ENCODE results near the gene ETFRF1. TPM values are rescaled to one million over a fixed set of nuclear protein-coding genes. Genes with fewer than 3 reads are reported as not detected.

Gene ETFRF1, protein sequence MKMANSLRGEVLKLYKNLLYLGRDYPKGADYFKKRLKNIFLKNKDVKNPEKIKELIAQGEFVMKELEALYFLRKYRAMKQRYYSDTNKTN
- total RNA-seq, result 10 to 100 TPM; 38.0 to 63.5 (median 49.4) TPM
- polyA plus RNA-seq, result 10 to 100 TPM; 13.5 to 30.0 (median 18.5) TPM

DNA sequence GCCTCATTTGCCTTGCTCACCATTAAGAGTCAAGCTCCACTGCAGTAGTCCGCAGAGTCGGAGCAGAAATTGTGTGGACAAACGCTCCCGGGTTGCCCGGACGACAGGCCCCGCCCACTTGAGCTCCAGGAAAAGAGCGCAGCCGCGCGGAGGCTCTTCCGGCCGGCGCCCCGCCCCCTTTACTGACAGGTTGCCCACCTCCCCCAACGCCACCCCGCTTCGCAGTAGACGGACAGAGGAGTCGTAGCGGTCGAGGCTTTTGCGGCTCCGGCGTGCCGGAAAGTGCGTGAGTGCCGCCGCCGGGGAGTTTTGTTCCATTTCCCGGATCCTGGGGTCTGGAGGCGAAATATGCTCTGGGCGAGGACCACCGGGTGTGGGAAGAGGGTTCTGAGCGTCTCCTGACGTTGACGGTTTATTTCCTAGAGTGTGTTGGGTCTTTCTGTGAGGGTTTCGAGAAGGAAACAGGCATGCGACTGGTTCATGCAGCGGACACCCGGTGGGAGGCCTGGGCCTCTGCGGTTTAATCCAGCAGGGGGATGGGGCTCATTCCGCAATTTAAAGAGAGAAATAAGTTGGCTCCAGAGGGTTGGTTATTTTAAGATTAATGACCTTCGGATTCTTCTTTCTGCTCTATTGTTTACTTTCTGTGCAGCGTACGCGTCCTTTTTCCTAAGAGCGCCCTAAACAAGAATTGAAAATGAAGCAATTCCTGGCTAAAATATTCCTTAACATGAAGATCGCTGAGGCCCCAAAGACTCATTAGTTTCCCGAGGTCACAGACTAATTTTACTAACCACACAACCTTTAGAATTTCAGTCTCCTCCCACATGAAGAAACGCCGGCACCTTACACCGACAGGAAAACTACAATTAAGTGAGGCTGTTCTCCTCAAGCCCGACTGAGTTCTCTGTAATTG is at the start of gene ETFRF1, which contains the start of gene DNAI7:
ETFRF1 (plus strand) TSS at position 182 of the 916 bp plus-strand sequence. CDS start 8,720 bp downstream, outside the sequence.
DNAI7 (minus strand) TSS at position 105 of the 916 bp plus-strand sequence; CDS start at position 23, 82 bp downstream.
- no peaks in the 10 kb centered on the region for H3K36me3 ChIP-seq
- peaks cover 0 to 22% (median 18%) of the 10 kb centered on the region in 4 donors for H3K4me1 ChIP-seq
- peak; percentile 99 for DNase-seq
- H3K9me3 ChIP-seq, result no peaks in the 10 kb centered on the region
- H3K4me3 ChIP-seq, result peak within 1 kb of the TSS; percentile 54 to 78 (median 64)
- no peaks in the 10 kb centered on the region for H3K27me3 ChIP-seq
- TF ChIP-seq, protein P1, sequence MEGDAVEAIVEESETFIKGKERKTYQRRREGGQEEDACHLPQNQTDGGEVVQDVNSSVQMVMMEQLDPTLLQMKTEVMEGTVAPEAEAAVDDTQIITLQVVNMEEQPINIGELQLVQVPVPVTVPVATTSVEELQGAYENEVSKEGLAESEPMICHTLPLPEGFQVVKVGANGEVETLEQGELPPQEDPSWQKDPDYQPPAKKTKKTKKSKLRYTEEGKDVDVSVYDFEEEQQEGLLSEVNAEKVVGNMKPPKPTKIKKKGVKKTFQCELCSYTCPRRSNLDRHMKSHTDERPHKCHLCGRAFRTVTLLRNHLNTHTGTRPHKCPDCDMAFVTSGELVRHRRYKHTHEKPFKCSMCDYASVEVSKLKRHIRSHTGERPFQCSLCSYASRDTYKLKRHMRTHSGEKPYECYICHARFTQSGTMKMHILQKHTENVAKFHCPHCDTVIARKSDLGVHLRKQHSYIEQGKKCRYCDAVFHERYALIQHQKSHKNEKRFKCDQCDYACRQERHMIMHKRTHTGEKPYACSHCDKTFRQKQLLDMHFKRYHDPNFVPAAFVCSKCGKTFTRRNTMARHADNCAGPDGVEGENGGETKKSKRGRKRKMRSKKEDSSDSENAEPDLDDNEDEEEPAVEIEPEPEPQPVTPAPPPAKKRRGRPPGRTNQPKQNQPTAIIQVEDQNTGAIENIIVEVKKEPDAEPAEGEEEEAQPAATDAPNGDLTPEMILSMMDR (IDR thresholded peaks at IDR 0.05), result peak in 2 of 4 experiments; percentile 24 to 28
- peak; percentile 87 to 97 (median 90) for TF ChIP-seq POLR2AphosphoS5 (IDR thresholded peaks at IDR 0.05)
- TF ChIP-seq POLR2A (IDR thresholded peaks at IDR 0.05), result peak; percentile 75 to 85
- peak in 1 of 4 donors; percentile 38 for TF ChIP-seq EP300 (IDR thresholded peaks at IDR 0.05)
- intact Hi-C loops (cut with DNase I), result loop anchor here (1.0 to 5.0 kb wide), 4 partner anchors 47 to 762 kb away; partner anchors contain the start of genes KRAS and RASSF8
- H3K27ac ChIP-seq, result peak within 1 kb of the TSS; percentile 93 to 96 (median 94)
- WGBS, 2 donors, result 0 to 1% methylated on average over 54 of the region's 54 CpGs

DNA sequence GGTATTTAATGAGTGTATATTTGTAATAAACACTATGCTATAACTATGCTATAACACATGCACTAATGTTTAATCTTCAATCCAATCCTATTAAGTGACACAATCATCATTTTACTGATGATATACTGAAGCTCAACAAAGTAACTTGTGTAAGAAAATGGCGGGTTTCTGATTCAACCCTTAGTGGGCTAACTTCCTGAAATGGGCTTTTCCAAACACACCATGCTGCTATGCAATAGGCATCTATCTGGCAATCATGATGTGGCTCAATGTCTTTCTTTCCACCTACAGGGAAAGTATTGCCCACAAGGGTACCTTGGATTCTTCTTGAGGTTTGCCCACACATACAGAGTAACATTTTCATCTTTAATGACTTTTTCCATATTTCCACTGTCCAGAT is 48.4 kb upstream of the ETFRF1 start:
- Histone ChIP-seq H3K4me1 (peaks cover 0 to 4% (median 0%) of the 10 kb centered on the region in 4 donors), H3K4me3 (no peak overlapping the region), H3K27me3 (no peaks in the 10 kb centered on the region), H3K27ac (no peak overlapping the region), H3K36me3 (no peaks in the 10 kb centered on the region), H3K9me3 (no peaks in the 10 kb centered on the region)
- no peak for DNase-seq
- TF ChIP-seq, protein P1 (IDR thresholded peaks at IDR 0.05), result no peak
- TF ChIP-seq POLR2AphosphoS5 (IDR thresholded peaks at IDR 0.05), result no peak
- no peak for TF ChIP-seq EP300 (IDR thresholded peaks at IDR 0.05)
- TF ChIP-seq POLR2A (IDR thresholded peaks at IDR 0.05), result no peak
- intact Hi-C loops (cut with DNase I), result no loop called here
- WGBS, 2 donors, result 90 to 96% methylated on average over 1 of the region's 1 CpG

DNA sequence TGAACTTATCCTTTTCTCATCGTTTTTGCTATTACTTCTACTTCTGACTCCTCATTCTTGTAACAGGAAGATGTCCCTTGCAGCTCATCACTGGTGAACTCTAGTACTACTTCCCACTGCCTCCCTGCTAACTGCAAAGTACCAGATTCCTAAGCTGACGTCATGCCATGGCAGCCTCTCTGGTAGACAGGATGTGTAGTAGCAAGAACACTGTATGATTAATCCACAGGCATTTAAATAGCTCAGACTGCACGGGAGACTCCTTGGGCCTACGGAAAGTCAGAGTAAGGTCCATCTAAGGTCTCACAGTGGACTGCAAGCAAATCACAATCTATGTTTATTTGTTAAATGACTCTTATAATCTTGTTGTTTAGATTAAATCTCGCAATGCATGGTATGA is 43.6 kb upstream of the ETFRF1 start:
- Histone ChIP-seq H3K4me1 (peaks cover 0 to 13% (median 0%) of the 10 kb centered on the region in 4 donors), H3K27ac (peak overlapping the region in 3 of 4 donors; percentile 3 to 66 (median 34)), H3K9me3 (no peaks in the 10 kb centered on the region), H3K4me3 (no peak overlapping the region), H3K36me3 (no peaks in the 10 kb centered on the region), H3K27me3 (no peaks in the 10 kb centered on the region)
- intact Hi-C loops (cut with DNase I), result no loop called here
- peak; percentile 69 for DNase-seq
- TF ChIP-seq POLR2AphosphoS5 (IDR thresholded peaks at IDR 0.05) (peak in 2 of 4 donors; percentile 10 to 44), POLR2A (IDR thresholded peaks at IDR 0.05) (no peak)
- TF ChIP-seq, protein P1 (IDR thresholded peaks at IDR 0.05), result no peak
- 45 to 56% methylated on average over 5 of the region's 5 CpGs for WGBS, 2 donors

DNA sequence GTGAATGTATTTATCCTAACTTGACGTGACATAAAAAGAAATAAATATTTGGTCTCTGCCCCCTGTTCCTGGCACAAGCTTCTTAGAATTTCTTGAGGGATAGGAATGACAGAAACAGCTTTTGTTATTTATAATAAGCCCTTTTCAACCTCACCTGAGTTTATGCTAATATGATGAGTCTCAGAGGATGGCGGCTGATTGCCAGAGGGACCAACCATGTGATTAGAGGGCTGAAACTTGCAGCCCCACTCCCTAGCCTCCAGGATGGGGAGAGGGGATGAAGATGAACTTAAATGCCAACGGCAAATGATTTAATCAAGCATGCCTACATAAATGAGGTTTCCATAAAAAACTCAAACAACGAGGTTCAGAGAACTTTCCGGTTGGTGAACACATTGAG is 43.0 kb upstream of the ETFRF1 start:
- 70 to 81% methylated on average over 5 of the region's 5 CpGs for WGBS, 2 donors
- intact Hi-C loops (cut with DNase I), result no loop called here
- Histone ChIP-seq H3K27ac (peak overlapping the region in 3 of 4 donors; percentile 3 to 66 (median 34)), H3K27me3 (no peaks in the 10 kb centered on the region), H3K4me1 (peaks cover 0 to 13% (median 0%) of the 10 kb centered on the region in 4 donors), H3K4me3 (no peak overlapping the region), H3K9me3 (no peaks in the 10 kb centered on the region), H3K36me3 (no peaks in the 10 kb centered on the region)
- TF ChIP-seq, protein P1 (IDR thresholded peaks at IDR 0.05), result no peak
- no peak for TF ChIP-seq POLR2A (IDR thresholded peaks at IDR 0.05)
- DNase-seq, result no peak

Data from sigmoid colon (tissue), 7 donors.